HG02759 (cell line): ENCODE data around the gene TIAM1.

ENCODE experiments used
- ATAC-seq: cut with Tn5 transposase; IDR thresholded peaks from one replicate; pipeline ENCODE4 v1.9.1; 2021; ENCODE audit warnings: mild to moderate bottlenecking, moderate library complexity; ENCODE audit not compliant: unreplicated experiment

Gene TIAM1

DNA sequence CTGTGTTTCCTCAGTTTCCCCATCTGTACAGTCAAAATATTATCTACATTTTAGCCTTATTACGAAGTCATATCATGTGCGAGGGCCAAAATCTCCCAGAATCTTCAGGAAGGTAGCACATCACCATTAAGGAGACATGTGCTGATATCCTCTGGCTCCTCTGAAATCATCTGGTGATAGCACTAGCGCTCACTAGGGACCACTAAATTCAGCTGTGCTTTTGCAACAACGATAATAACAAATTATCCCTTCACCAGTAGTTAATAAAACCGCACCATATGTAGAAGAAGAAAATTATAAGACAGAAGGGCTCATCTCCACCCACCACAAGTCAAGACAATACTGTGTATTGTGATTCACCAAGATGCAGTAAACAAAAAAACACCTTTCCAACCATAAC lies 53.3 kb downstream of the TIAM1 start:
- ATAC-seq: no peak

DNA sequence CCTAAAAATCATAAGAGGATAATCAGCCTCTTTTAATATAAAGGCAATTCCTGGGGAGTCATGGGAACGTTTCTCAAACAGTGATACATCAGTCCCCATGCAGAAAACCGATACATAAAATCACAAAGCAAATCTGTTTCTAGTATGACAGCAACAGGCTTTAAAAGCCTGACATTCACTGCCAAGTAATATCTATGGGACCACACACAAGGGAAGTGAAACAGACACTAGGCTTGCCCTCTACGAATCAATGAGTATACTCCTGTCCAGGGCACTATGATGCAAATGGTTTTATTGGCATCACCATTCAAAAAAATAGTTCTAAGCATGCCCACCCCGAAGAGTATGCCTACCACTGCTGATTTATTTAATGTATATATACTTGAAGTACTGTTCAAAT lies 54.4 kb downstream of the TIAM1 start:
- ATAC-seq: peak; percentile 73

GRCh38 chr21:31288191-31288590 lies 55.9 kb downstream of the TIAM1 start:
- no peak for ATAC-seq

DNA sequence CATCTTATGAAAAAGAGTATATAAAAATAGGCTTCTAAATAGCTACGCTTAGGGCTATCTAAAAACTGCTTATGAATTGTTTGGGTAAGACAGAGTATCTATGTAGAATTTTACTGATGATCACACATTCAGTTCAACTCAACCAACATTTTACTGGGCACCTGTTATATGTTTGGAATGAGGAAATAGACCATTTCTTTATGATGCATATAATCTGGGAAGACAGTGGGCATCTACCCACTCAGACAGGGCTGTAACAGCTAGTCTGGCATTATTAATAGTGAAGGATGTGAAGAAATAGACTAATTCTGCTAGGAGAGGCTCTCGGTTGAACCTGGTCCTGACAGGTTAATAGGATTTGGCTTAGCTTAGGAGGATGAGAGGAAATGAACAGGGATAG lies 56.9 kb downstream of the TIAM1 start:
- no peak for ATAC-seq

GRCh38 chr21:31286621-31287020 lies 57.4 kb downstream of the TIAM1 start:
- ATAC-seq: no peak

GRCh38 chr21:31284797-31285397 lies 59.2 kb downstream of the TIAM1 start:
- ATAC-seq: no peak

GRCh38 chr21:31283025-31283424 lies 61.0 kb downstream of the TIAM1 start:
- ATAC-seq: no peak

DNA sequence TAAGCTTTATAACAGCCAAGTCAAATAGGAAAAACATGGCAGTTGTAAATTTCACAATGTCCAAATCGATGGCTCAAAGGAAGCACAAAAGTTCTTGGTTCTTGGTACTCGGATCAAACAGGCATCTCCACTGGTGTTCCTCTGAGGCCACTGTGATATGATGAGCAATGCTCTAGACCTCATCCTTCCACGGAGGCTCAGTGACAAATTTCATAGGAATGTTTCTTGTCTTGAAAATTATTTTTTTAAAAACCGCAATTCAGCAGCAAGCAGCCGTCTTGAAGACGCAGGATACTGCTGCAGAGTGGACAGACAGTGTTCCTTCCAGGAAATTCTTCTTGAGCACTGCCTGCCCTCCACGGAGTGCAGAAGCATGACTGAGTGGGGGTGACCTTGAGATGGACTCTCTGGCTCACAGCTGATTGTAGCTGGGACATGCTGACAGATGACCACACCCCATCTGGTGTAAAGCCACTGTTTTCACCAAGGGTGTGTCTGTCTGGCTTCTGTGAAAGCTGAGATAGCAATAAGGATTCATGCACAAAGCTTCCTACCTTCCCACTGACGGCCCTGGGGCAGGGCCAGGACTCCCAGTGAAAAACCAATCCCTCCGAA lies 61.9 kb downstream of the TIAM1 start:
- no peak for ATAC-seq

- no peak for ATAC-seq
Measured at GRCh38 chr21:31281561-31281960, 62.5 kb downstream of the TIAM1 start.

GRCh38 chr21:31279986-31280385 lies 64.1 kb downstream of the TIAM1 start:
- ATAC-seq: no peak

DNA sequence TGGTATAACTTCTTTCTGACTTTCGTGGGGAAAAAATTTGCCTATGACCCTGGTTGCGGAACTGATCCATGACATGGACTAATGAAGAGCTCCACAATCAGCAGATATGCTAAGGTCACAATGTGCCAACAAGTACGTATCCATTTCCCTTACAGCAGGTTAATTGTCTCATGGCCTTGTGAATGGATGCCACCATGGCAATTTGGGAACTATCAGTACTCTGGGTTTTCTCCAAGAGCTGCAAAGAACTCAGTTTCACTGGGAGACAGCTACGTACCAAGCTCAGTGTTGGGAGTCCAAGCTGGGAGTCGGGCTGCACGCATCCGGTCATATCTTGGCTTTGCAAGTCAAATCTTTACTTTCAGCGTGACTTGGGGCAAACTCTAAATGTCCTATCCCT lies 64.8 kb downstream of the TIAM1 start:
- ATAC-seq: no peak

GRCh38 chr21:31278511-31279130 lies 65.4 kb downstream of the TIAM1 start:
- no peak for ATAC-seq

DNA sequence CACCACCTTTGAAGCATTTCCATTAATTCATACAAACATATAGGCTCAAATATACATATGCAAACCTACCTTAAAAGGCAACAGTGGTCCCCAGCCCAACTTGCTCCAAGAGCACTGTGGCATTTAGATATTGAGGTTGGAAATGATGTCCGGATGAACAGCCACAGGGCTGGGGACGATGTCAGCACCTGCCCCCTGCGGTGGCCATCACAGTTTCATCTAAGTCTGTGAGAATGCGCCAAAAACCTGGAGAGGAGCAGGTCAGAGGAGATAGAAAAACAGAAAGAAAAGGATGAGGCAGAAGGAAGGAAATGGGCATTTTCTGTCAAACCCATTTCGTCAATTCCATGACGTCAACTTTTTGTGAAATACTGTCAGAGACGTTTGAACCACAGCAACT lies 67.4 kb downstream of the TIAM1 start:
- ATAC-seq: no peak

- ATAC-seq: no peak
Measured at GRCh38 chr21:31275901-31276300, 68.2 kb downstream of the TIAM1 start.

- ATAC-seq: no peak
Measured at GRCh38 chr21:31273278-31273677, 70.8 kb downstream of the TIAM1 start.

DNA sequence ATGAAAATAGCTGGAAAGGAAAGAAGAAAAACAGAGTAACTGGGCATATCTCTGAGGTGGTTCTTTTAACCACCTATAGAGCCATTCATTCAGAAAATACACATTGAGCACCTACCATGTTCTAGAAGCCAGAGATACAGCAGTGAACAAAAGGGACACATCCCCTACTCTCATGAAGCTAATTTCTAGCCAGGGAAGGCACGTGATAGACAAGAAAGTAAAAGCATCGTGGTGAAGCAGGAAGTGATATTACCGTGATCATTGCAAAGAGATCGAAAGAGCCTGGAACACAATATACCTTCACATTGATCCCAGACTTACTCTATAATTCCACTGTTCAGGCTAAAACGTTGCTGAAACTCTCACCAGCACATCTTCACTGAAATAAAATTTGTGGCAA lies 76.0 kb downstream of the TIAM1 start:
- ATAC-seq: no peak

DNA sequence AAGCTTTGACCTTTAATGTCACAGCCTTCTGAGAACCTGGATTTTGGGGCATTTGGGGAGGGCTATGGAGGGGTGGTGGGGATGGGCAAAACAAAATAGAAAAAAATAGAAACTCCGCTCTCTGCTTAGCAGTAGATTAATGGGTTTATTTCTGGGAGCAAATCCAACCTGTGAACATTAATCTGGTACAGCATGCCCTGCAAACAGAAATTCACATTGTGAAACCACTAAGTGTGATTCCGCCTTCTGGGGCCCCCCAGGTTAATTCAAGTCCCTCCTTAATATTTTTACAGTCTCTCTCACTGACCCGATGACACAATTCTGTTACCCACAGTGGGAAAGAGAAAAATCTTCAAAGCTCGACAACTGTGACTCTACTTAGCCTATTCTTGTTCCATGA lies 76.4 kb downstream of the TIAM1 start:
- ATAC-seq: no peak

DNA sequence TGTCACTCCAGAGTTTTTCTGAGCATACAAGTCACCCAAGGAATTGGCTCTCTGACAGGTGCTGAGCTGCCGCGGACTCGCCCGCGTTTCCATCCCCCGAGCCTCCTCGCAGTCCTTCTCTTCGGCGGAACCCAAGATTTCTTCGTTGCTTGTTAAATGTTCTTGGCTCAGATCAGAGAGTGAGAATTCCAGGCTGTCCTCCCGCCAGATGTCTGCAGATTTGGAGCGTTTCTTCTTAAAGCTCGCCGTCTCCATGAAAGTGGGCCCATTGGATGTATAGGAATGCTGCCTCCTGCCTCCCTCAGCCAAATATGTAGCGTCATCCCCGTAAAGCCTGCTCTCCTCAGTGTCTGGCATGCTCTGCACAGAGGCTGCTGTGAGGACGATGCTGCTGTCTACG lies 77.8 kb downstream of the TIAM1 start:
- no peak for ATAC-seq

GRCh38 chr21:31265366-31266013 lies 78.6 kb downstream of the TIAM1 start:
- no peak for ATAC-seq

DNA sequence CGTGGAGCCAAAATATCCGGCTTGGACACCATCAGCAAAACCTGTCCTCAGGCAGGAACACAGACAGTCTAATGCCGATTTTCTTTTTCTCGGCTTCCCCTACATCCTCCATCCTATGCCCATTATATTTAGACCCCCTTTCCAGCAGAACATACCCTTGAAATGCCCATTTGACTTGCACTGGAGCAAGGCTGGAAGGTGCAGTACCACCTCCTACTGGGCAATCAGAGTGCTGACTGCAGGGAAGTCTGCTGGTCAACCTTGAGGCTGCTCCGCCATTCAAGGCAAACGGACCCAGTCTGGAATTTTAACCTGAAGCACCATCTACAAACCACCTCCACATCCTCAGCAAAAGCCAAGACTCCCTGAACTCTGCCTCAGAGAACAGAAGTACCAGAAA lies 79.5 kb downstream of the TIAM1 start:
- no peak for ATAC-seq

- no peak for ATAC-seq
Measured at GRCh38 chr21:31262728-31263127, 81.3 kb downstream of the TIAM1 start.

GRCh38 chr21:31261759-31262158 lies 82.3 kb downstream of the TIAM1 start:
- no peak for ATAC-seq
